Stimulated activated CD4-positive, alpha-beta T cell treated with anti-CD3 and anti-CD28 coated beads, Interleukin-1b, Interleukin-23, amount 100 ng/mL, for 48 hours (primary cell): Measurements from ENCODE around the gene CLASP1.
A peak's percentile ranks its signal among the peaks of the same experiment; 100 is the strongest.
"Not testable (repeated sequence)": the region's sequence is repeated elsewhere in the genome, so short reads cannot be mapped to it uniquely, and the experiment has no call there.

Experiments used
- DNase-seq: peaks from one replicate; pipeline ENCODE4 v3.0.0-alpha.2; 2020

CLASP1 gene

GRCh38 chr2:121659933-121660332 lies 10.7 kb upstream of the CLASP1 start:
- no peak for DNase-seq

- DNase-seq = not testable (repeated sequence)
These were observed 9.1 kb upstream of the CLASP1 start for GRCh38 chr2:121658393-121658792.

GRCh38 chr2:121653035-121653434 lies 3.8 kb upstream of the CLASP1 start:
- DNase-seq = no peak

GRCh38 chr2:121650315-121650930 lies 1.2 kb upstream of the CLASP1 start:
- peak; percentile 16 for DNase-seq

- DNase-seq = peak; percentile 97
These were observed 493 bp upstream of the CLASP1 start for GRCh38 chr2:121649596-121650314.

GRCh38 chr2:121648206-121649148 lies 785 bp downstream of the CLASP1 start:
- peak; percentile 43 for DNase-seq

- DNase-seq = no peak
These were observed 1.9 kb downstream of the CLASP1 start for GRCh38 chr2:121647396-121647795.

GRCh38 chr2:121644715-121645114 lies 4.5 kb downstream of the CLASP1 start:
- DNase-seq = no peak

GRCh38 chr2:121643877-121644276 lies 5.4 kb downstream of the CLASP1 start:
- no peak for DNase-seq

- no peak for DNase-seq
These were observed 8.6 kb downstream of the CLASP1 start for GRCh38 chr2:121640380-121641316.

- DNase-seq = not testable (repeated sequence)
These were observed 9.4 kb downstream of the CLASP1 start for GRCh38 chr2:121639846-121640245.

GRCh38 chr2:121638333-121638732 lies 10.9 kb downstream of the CLASP1 start:
- DNase-seq = no peak

GRCh38 chr2:121635371-121635770 lies 13.9 kb downstream of the CLASP1 start:
- DNase-seq = no peak

- DNase-seq = peak; percentile 9
These were observed 14.6 kb downstream of the CLASP1 start for GRCh38 chr2:121634354-121635307.

GRCh38 chr2:121633463-121633862 lies 15.8 kb downstream of the CLASP1 start:
- DNase-seq = no peak

- no peak for DNase-seq
These were observed 21.7 kb downstream of the CLASP1 start for GRCh38 chr2:121627525-121628050.

- DNase-seq = no peak
These were observed 22.3 kb downstream of the CLASP1 start for GRCh38 chr2:121626777-121627524.

- DNase-seq = no peak
These were observed 23.3 kb downstream of the CLASP1 start for GRCh38 chr2:121625953-121626352.

- DNase-seq = no peak
These were observed 32.1 kb downstream of the CLASP1 start for GRCh38 chr2:121617042-121617599.

- no peak for DNase-seq
These were observed 35.5 kb downstream of the CLASP1 start for GRCh38 chr2:121613774-121614173.
